ENCODE measurements around the gene CCDC192. TPM values are rescaled to one million over a fixed set of nuclear protein-coding genes. Genes with fewer than 3 reads are reported as not detected.
"Not testable (repeated sequence)": the region's sequence is repeated elsewhere in the genome, so short reads cannot be mapped to it uniquely, and the experiment has no call there.

The CCDC192 gene
- total and polyA plus RNA-seq, 4 donors = 0.50 to 1.6 (median 1.0) TPM

DNA sequence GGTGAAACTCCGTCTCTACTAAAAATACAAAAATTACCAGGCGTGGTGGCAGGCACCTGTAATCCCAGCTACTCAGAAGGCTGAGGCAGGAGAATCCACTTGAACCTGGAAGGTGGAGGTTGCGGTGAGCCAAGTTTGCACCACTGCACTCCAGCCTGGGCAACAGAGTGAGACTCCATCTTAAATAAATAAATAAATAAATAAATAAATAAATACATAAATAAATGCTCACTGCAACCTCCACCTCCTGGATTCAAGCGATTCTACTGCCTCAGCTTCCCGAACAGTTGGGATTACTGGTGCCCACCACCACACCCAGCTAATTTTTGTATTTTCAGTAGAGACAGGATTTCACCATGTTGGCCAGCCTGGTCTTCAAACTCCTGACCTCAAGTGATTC, 144.4 kb downstream of the CCDC192 start:
- H3K27me3 ChIP-seq (ENCODE audit: control insufficient read depth, insufficient read depth, low read length); H3K36me3 ChIP-seq (ENCODE audit: control insufficient read depth, insufficient read depth, low read length); H3K9me3 ChIP-seq (ENCODE audit: control insufficient read depth, insufficient read depth, low read length); H3K4me1 ChIP-seq (ENCODE audit: control insufficient read depth, insufficient read depth, low read length); H3K27ac ChIP-seq (ENCODE audit: low read depth, low read length); H3K4me3 ChIP-seq (ENCODE audit: low read depth, low read length); DNase-seq (ENCODE audit: low read depth in 4 of 6, low spot score in 6 of 6): not testable (repeated sequence)
- whole genome bisulfite sequencing (ENCODE audit: insufficient coverage) = 90% methylated on average over 2 of the region's 5 CpGs

DNA sequence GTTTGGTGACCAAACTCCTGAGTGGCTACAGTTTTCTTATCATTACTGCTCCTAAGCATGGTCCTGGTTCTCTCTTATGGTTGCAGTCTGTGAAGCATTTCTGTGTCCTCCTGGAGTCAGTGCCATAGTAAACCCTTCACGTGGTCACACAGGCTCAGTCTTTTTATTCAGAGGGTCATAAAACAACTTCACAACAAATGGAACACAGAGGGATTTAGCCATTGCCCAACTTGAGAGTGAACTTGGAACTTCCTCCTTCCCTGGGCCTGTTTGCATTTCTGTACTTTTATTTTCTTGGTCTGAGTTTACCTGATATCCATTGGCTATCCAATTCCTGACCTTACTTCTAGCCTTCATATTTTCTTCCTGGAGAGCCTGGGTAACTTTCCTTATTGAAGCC, 144.9 kb downstream of the CCDC192 start:
- peaks cover 6% of the 10 kb centered on the region for H3K4me1 ChIP-seq (ENCODE audit: control insufficient read depth, insufficient read depth, low read length)
- H3K27me3 ChIP-seq (ENCODE audit: control insufficient read depth, insufficient read depth, low read length) = no peaks in the 10 kb centered on the region
- no peaks in the 10 kb centered on the region for H3K9me3 ChIP-seq (ENCODE audit: control insufficient read depth, insufficient read depth, low read length)
- H3K4me3 ChIP-seq (ENCODE audit: low read depth, low read length) = no peak overlapping the region
- no peak overlapping the region for H3K27ac ChIP-seq (ENCODE audit: low read depth, low read length)
- DNase-seq (ENCODE audit: low read depth in 4 of 6, low spot score in 6 of 6) = no peak
- 25% methylated on average over 1 of the region's 1 CpG for WGBS (ENCODE audit: insufficient coverage)
- no peaks in the 10 kb centered on the region for H3K36me3 ChIP-seq (ENCODE audit: control insufficient read depth, insufficient read depth, low read length)

DNA sequence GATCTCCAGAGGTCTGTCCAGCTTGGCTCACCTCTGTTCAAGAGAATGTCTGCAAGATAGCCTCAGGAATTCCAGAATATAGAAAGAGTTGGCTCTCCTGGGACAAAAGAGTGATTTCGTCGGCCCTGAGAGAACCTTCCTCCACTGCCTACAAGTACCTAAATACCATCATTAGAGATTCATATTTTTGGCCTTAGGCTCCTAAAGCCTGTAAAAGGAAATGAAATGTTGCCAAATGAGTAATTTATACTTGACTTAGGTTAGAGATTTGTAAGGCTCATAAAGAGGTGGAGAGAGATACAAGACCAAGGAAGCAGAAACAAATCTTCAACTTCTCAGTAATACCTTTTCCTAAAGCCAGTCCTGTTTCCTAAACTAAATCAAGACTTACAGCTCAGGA, 146.2 kb downstream of the CCDC192 start:
- DNase-seq (ENCODE audit: low read depth in 4 of 6, low spot score in 6 of 6) = no peak
- WGBS (ENCODE audit: insufficient coverage) = no CpG with 5 or more reads among the region's 2 CpGs
- Histone ChIP-seq H3K9me3 (ENCODE audit: control insufficient read depth, insufficient read depth, low read length) (no peaks in the 10 kb centered on the region), H3K4me1 (ENCODE audit: control insufficient read depth, insufficient read depth, low read length) (peaks cover 4% of the 10 kb centered on the region), H3K4me3 (ENCODE audit: low read depth, low read length) (no peak overlapping the region), H3K36me3 (ENCODE audit: control insufficient read depth, insufficient read depth, low read length) (no peaks in the 10 kb centered on the region), H3K27me3 (ENCODE audit: control insufficient read depth, insufficient read depth, low read length) (no peaks in the 10 kb centered on the region), H3K27ac (ENCODE audit: low read depth, low read length) (no peak overlapping the region)

DNA sequence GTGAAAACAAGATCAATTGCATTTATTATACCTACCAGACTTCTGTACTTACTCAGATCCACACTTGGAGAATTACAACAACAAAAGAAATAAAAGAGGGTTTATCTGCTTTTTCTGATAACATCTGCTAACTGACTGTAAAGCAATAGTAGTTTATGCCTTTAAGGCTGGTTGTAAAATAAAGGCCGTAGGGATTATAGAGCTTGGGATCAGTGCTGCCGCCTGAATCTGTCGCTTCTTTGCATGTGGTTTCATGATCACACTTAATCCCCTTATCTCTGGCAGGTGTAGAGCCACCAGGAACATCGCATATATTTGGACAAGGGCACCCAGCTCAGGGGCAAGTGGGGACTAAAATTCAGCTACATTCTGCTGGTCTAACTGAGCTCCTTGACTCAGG, 146.7 kb downstream of the CCDC192 start:
- Histone ChIP-seq H3K36me3 (ENCODE audit: control insufficient read depth, insufficient read depth, low read length) (no peaks in the 10 kb centered on the region), H3K27me3 (ENCODE audit: control insufficient read depth, insufficient read depth, low read length) (no peaks in the 10 kb centered on the region), H3K9me3 (ENCODE audit: control insufficient read depth, insufficient read depth, low read length) (no peaks in the 10 kb centered on the region), H3K4me3 (ENCODE audit: low read depth, low read length) (no peak overlapping the region), H3K27ac (ENCODE audit: low read depth, low read length) (no peak overlapping the region), H3K4me1 (ENCODE audit: control insufficient read depth, insufficient read depth, low read length) (no peaks in the 10 kb centered on the region)
- peak in 1 of 6 donors; percentile 19 for DNase-seq (ENCODE audit: low read depth in 4 of 6, low spot score in 6 of 6)
- WGBS (ENCODE audit: insufficient coverage) = no CpG with 5 or more reads among the region's 4 CpGs

DNA sequence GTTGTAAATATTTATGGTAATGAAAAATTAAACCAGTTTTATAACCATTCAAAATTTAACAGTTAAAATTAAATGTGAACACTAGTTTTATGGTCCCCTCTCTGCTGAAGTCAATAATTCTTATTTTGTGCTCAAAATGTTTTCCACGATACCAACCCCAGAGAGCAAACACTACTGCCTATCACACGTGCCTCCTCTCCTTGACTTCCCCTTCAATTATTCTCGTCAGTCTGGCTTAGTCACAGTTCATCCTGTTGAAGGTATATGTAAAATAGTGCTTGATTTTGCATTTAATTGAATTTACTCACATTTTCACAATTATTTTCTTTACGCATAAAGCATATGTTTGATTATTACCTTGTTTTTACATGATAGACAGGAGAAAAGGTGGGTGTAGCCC, 148.8 kb downstream of the CCDC192 start:
- Histone ChIP-seq H3K4me3 (ENCODE audit: low read depth, low read length) (no peak overlapping the region), H3K27me3 (ENCODE audit: control insufficient read depth, insufficient read depth, low read length) (no peaks in the 10 kb centered on the region), H3K27ac (ENCODE audit: low read depth, low read length) (no peak overlapping the region), H3K4me1 (ENCODE audit: control insufficient read depth, insufficient read depth, low read length) (no peaks in the 10 kb centered on the region), H3K9me3 (ENCODE audit: control insufficient read depth, insufficient read depth, low read length) (peaks cover 2% of the 10 kb centered on the region), H3K36me3 (ENCODE audit: control insufficient read depth, insufficient read depth, low read length) (no peaks in the 10 kb centered on the region)
- 100% methylated on average over 1 of the region's 4 CpGs for WGBS (ENCODE audit: insufficient coverage)
- DNase-seq (ENCODE audit: low read depth in 4 of 6, low spot score in 6 of 6) = no peak

DNA sequence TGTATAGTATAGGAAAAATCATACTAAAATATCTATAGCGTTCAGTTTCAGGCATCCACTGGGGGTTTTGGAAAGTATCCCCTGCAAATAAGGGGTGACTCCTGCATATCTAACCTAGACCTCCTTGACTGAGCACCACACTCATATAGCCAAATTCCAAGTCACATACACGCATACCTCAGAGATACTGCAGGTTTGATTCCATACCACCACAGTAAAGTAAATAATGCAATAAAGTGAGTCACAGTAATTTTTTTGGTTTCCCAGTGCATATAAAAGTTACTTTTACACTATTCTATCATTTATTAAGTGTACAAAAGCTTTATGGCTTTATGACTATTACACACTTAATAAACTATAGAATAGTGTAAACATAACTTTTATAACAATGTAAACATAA, 151.3 kb downstream of the CCDC192 start:
- H3K27ac ChIP-seq (ENCODE audit: low read depth, low read length) = no peak overlapping the region
- H3K4me3 ChIP-seq (ENCODE audit: low read depth, low read length) = no peak overlapping the region
- WGBS (ENCODE audit: insufficient coverage) = no CpG with 5 or more reads among the region's 2 CpGs
- DNase-seq (ENCODE audit: low read depth in 4 of 6, low spot score in 6 of 6) = no peak
- H3K4me1 ChIP-seq (ENCODE audit: control insufficient read depth, insufficient read depth, low read length) = no peaks in the 10 kb centered on the region
- no peaks in the 10 kb centered on the region for H3K27me3 ChIP-seq (ENCODE audit: control insufficient read depth, insufficient read depth, low read length)
- H3K9me3 ChIP-seq (ENCODE audit: control insufficient read depth, insufficient read depth, low read length) = peaks cover 2% of the 10 kb centered on the region
- no peaks in the 10 kb centered on the region for H3K36me3 ChIP-seq (ENCODE audit: control insufficient read depth, insufficient read depth, low read length)

DNA sequence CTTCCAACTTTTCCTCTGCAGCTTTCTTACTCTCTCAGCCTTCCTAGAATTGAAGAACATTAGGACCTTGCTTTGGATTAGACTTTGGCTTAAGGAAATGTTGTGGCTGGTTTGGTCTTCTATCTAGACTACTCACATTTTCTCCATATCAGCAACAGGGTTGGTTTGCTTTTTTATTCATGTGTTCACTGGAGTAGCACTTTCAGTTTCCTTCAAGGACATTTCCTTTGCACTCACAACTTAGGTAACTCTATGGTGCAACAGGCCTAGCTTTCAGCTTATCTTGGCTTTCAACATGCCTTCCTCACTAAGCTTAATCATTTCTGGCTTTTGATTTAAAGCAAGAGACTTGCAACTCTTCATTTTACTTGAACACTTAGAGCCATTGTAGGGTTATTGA, 153.1 kb downstream of the CCDC192 start:
- H3K36me3 ChIP-seq (ENCODE audit: control insufficient read depth, insufficient read depth, low read length) = no peaks in the 10 kb centered on the region
- no peak for DNase-seq (ENCODE audit: low read depth in 4 of 6, low spot score in 6 of 6)

DNA sequence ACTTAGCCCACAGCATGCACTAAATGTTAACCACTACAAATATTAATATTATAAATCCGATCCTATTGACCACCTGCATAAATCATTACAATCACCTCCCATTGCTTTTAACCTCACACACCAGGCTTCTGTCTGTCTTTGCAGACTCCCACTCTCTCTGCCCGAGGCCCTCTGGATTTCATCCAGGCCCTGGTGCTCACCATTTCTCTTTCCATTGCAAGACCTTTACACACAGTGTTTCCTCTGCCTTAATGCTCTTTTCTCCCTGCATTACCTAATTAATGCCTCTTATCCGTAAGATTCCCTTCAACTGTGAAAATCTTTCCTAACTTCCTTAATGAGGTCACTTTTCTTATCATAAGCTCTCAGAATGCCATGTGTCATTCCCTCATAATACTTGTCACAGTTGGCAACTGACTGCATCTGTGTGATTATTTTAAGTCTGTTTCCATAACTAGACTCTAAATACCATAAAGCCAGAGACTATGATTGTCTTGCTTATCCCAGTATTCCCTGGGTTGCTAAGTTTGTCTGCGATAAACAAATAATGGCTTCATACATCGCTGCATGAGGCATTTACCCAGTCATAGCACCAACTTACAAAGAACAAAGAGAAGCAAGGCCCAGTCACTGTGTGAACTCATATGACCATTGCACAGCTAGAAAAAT, 155.1 kb downstream of the CCDC192 start:
- no peak overlapping the region for H3K27ac ChIP-seq (ENCODE audit: low read depth, low read length)
- H3K4me3 ChIP-seq (ENCODE audit: low read depth, low read length) = no peak overlapping the region
- H3K9me3 ChIP-seq (ENCODE audit: control insufficient read depth, insufficient read depth, low read length) = peaks cover 2% of the 10 kb centered on the region
- 92% methylated on average over 5 of the region's 5 CpGs for WGBS (ENCODE audit: insufficient coverage)
- no peaks in the 10 kb centered on the region for H3K27me3 ChIP-seq (ENCODE audit: control insufficient read depth, insufficient read depth, low read length)
- H3K4me1 ChIP-seq (ENCODE audit: control insufficient read depth, insufficient read depth, low read length) = no peaks in the 10 kb centered on the region
- DNase-seq (ENCODE audit: low read depth in 4 of 6, low spot score in 6 of 6) = no peak
- H3K36me3 ChIP-seq (ENCODE audit: control insufficient read depth, insufficient read depth, low read length) = no peaks in the 10 kb centered on the region

More for the DNA sequence above, 153.1 kb downstream of the CCDC192 start:
- no peak overlapping the region for H3K4me3 ChIP-seq (ENCODE audit: low read depth, low read length)
- no peak overlapping the region for H3K27ac ChIP-seq (ENCODE audit: low read depth, low read length)
- H3K4me1 ChIP-seq (ENCODE audit: control insufficient read depth, insufficient read depth, low read length) = no peaks in the 10 kb centered on the region
- no peaks in the 10 kb centered on the region for H3K27me3 ChIP-seq (ENCODE audit: control insufficient read depth, insufficient read depth, low read length)
- H3K9me3 ChIP-seq (ENCODE audit: control insufficient read depth, insufficient read depth, low read length) = peaks cover 2% of the 10 kb centered on the region

DNA sequence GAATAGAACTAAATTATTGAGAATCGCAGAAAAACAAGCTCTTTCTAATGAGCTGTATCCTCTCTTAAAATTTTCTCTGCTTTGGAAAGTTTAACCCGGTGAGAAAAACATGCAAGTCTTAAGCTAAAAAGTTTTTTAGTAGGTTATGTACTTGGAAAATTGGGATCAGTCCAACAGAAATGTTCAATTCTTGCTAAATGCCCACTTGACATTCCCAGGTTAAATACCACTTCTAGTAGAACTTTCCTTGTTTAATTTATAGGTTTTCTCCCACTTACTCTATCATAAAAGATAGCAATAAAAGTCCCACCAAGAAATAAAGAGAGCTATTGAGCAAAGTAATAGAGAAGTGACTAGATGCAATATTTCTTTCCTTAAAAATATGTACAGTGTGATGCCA, 157.1 kb downstream of the CCDC192 start:
- H3K4me1 ChIP-seq (ENCODE audit: control insufficient read depth, insufficient read depth, low read length) = no peaks in the 10 kb centered on the region
- no peak overlapping the region for H3K4me3 ChIP-seq (ENCODE audit: low read depth, low read length)
- no peak for DNase-seq (ENCODE audit: low read depth in 4 of 6, low spot score in 6 of 6)
- no peak overlapping the region for H3K27ac ChIP-seq (ENCODE audit: low read depth, low read length)
- H3K9me3 ChIP-seq (ENCODE audit: control insufficient read depth, insufficient read depth, low read length) = peaks cover 2% of the 10 kb centered on the region
- H3K36me3 ChIP-seq (ENCODE audit: control insufficient read depth, insufficient read depth, low read length) = no peaks in the 10 kb centered on the region
- no peaks in the 10 kb centered on the region for H3K27me3 ChIP-seq (ENCODE audit: control insufficient read depth, insufficient read depth, low read length)
- no CpG with 5 or more reads among the region's 2 CpGs for WGBS (ENCODE audit: insufficient coverage)

DNA sequence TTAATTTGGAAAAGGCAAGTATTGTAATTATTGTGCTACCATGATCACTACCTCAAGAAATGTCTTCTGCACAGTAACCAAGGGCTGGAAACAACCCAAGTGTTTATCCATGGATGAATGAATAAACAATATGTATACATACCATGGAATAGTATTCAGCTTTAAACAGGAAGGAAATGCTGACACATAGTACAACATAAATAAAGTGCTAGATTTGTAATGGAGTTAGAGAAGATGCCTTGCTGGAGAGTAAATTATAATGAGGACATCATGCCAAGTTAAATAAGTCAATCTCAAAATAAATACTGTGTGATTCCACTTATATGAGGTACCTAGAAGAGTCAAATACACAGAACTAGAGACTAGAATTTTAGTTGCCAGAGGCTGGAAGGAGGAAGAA, 160.0 kb downstream of the CCDC192 start:
- H3K36me3 ChIP-seq (ENCODE audit: control insufficient read depth, insufficient read depth, low read length) = no peaks in the 10 kb centered on the region
- no peaks in the 10 kb centered on the region for H3K9me3 ChIP-seq (ENCODE audit: control insufficient read depth, insufficient read depth, low read length)
- no peak overlapping the region for H3K27ac ChIP-seq (ENCODE audit: low read depth, low read length)
- DNase-seq (ENCODE audit: low read depth in 4 of 6, low spot score in 6 of 6) = no peak
- H3K4me3 ChIP-seq (ENCODE audit: low read depth, low read length) = no peak overlapping the region
- H3K27me3 ChIP-seq (ENCODE audit: control insufficient read depth, insufficient read depth, low read length) = no peaks in the 10 kb centered on the region
- no peaks in the 10 kb centered on the region for H3K4me1 ChIP-seq (ENCODE audit: control insufficient read depth, insufficient read depth, low read length)
